GM12875 (cell line): Measurements from ENCODE around the gene MAP3K10.
A peak's percentile ranks its signal among the peaks of the same experiment; 100 is the strongest.
"Not testable (repeated sequence)": the region's sequence is repeated elsewhere in the genome, so short reads cannot be mapped to it uniquely, and the experiment has no call there.

Experiments used
- H3K4me3 ChIP-seq: one replicate; pipeline ENCODE4 v1.5.1; 2011; ENCODE audit warnings: low read depth, low read length, control low read depth
- TF ChIP-seq, protein P1 (sequence below): IDR thresholded peaks from 2 replicates; pipeline ENCODE4 v1.5.1; 2011; ENCODE audit warnings: low read depth, mild to moderate bottlenecking, control low read depth, inconsistent platforms, low read length, moderate library complexity, borderline replicate concordance; ENCODE audit not compliant: insufficient read depth

Gene MAP3K10

DNA sequence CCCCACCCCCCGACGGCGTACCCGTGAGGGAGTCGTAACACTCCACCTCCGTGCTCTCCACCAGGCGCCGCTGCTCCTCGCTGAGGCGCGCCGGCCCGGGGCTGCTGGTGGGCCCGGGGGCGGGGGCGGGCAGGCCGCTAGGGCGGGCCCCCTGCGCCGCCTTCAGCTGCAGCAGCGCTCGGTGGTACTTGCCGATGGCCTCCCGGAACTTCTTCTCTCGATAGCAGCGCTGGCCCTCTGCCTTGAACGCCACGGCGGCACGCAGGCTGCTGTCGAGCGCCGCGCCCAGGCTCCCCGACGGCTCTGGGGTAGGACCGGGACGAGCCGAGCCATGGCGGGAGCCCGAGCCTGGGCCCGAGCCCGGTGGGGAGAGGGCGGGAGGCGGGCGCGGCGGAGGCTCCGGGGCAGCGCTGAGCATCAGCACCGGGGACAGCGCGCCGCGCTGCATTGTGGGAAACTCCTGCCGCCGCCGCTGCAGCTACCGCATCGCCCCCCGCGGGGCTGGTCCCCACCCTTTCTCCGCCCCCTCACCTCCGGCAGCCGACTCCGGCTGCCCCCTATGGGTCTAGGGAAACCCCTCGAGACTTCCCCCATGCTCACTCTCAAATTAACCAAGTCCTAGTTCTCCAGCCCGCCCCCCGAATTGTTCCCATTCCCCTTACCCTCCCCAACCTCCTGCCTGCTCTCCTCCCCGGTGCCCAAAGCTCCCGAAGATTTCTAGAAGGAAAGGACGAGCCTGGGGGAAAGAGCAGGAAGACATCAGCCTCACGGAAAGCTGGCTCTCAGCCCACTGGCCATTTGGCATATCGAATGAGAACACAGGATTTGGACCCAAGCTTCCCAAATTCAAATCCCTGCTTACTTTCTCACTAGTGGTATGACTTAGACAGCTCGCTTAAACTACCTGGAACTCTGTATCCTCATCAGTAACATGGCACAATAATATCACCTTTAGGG is 27.0 kb downstream of the MAP3K10 start, which contains the start of gene TTC9B:
Gene TTC9B, minus strand, starts transcription at position 451 of the 957 bp plus-strand sequence. Its CDS starts 3 bp downstream, at position 448.
- no peak within 1 kb of the TSS for H3K4me3 ChIP-seq
- TF ChIP-seq, protein P1, sequence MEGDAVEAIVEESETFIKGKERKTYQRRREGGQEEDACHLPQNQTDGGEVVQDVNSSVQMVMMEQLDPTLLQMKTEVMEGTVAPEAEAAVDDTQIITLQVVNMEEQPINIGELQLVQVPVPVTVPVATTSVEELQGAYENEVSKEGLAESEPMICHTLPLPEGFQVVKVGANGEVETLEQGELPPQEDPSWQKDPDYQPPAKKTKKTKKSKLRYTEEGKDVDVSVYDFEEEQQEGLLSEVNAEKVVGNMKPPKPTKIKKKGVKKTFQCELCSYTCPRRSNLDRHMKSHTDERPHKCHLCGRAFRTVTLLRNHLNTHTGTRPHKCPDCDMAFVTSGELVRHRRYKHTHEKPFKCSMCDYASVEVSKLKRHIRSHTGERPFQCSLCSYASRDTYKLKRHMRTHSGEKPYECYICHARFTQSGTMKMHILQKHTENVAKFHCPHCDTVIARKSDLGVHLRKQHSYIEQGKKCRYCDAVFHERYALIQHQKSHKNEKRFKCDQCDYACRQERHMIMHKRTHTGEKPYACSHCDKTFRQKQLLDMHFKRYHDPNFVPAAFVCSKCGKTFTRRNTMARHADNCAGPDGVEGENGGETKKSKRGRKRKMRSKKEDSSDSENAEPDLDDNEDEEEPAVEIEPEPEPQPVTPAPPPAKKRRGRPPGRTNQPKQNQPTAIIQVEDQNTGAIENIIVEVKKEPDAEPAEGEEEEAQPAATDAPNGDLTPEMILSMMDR, result no peak

DNA sequence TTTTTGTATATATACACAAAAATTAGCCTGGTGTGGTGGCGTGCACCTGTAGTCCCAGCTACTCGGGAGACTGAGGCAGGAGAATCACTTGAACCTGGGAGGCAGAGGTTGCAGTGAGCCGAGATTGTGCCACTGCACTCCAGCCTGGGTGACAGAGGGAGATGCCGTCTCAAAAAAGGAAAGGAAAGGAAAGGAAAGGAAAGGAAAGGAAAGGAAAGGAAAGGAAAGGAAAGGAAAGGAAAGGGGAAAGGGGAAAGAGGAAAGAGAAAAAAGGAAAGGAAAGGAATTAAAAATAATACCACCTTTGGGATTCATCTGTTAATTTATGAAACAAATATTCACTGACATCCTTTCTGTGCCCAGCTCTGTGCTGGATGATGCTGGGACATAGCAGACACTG is 27.8 kb downstream of the MAP3K10 start:
- H3K4me3 ChIP-seq, result not testable (repeated sequence)

- no peak overlapping the region for H3K4me3 ChIP-seq
- TF ChIP-seq, protein P1, result no peak
Observed at GRCh38 chr19:40219721-40220276, 28.6 kb downstream of the MAP3K10 start.

DNA sequence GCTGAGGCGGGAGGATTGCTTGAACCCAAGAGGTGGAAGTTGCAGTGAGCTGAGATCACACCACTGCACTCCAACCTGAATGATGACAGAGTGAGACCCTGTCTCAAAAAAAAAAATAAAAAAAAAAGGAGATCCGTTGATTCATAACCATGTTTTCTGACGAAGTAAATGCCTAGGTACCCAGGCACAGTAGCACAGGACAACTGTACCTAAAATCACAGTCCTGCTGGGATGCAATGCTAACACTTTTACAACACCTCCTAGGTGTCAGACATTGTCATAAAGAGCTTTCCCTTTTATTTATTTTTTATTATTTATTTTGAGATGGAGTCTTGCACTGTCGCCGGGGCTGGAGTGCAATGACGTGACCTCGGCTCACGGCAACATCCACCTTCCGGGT is 29.4 kb downstream of the MAP3K10 start:
- TF ChIP-seq, protein P1, result no peak
- H3K4me3 ChIP-seq, result no peak overlapping the region

DNA sequence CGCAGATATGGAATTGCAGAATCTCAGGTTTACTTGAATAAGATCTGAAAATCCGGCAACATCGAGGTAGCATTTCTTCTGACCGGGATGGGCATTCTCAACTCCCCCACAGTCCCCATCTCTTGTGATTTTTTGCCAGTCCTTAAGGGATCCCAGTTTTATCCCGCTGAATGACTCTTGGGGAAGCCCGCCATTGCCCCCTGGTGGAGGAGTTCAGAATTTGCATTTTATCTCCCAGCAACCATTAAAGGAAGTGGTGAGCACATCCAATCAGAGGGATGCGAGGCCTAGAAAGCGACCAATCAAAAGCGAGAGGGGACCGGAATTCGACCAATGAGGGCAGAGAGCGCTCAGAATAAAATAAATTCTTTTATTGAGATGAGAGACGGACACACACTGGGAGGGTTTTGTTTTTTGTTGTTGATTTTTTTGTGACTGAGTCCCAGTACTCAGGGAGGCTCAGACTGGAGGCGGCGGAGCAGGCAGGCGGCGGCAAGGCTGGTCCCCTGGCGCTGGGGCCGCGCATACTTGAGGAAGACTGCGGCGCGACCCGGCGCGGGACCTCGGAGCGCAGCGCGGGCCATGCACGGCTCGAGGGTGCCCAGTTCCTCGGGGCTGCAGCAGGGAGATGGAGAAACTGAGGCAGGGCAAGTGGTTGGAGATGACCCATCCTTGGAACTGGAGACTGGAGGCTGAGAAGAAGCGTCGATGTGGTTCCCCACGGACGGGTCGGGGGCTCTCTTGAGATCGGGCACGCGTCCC is 30.8 kb downstream of the MAP3K10 start:
- no peak overlapping the region for H3K4me3 ChIP-seq

DNA sequence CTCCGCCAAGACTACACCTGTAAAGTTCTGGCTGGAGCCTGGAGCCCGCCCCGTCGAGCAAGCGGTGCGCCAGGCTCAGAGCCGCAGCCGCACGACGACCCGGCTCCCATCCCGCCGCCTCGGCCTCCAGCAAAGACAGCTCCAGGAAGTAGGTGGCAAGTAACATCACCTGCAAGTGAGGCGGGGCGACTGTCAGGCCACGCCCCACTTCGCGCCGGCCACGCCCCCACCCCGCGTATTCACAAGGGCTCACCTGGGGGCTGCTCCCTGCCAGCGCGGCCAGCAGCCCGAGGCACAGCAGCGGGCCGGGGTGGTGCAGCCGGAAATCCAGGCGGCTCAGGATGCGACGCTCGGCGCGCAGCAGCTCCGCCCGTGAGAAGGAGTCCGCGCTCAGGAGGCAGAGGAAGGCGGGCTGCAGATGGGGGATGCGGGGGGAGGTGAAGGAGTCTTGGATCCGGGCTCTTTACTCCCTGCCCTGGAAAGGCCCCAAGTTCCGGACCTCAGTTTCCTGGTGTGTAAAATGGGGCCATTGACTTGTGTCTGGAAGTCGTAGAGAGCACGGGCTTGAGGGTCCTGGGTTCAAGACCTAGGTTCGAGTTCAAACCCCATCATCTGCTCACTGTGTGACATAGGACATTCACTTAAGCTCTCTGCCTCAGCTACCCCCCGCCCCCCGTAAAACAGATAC is 32.1 kb downstream of the MAP3K10 start:
- TF ChIP-seq, protein P1, result no peak
- no peak overlapping the region for H3K4me3 ChIP-seq

More for the DNA sequence above, 30.8 kb downstream of the MAP3K10 start:
- TF ChIP-seq, protein P1, result peak; percentile 62
